ENCODE results near the gene CDH20.

GRCh38 chr18:61569176-61569892 is 236.1 kb downstream of the CDH20 start:
- TF ChIP-seq POLR2AphosphoS5 (IDR thresholded peaks at IDR 0.05; ENCODE audit: low read depth, low read length) (no peak), POLR2A (IDR thresholded peaks at IDR 0.05; ENCODE audit: low read depth, low read length) (no peak), SPI1 (IDR thresholded peaks at IDR 0.05; ENCODE audit: low read depth, low read length) (no peak), POU2F2 (IDR thresholded peaks at IDR 0.05; ENCODE audit: low read depth, low read length) (no peak), TAF1 (IDR thresholded peaks at IDR 0.05; ENCODE audit: low read depth, low read length) (no peak), PAX5 (IDR thresholded peaks at IDR 0.05; ENCODE audit: insufficient read depth, low read length, severe bottlenecking) (no peak)
